Measurements from ENCODE around the gene KIAA0825.
"Not testable (repeated sequence)": the region's sequence is repeated elsewhere in the genome, so short reads cannot be mapped to it uniquely, and the experiment has no call there.

Gene KIAA0825

DNA sequence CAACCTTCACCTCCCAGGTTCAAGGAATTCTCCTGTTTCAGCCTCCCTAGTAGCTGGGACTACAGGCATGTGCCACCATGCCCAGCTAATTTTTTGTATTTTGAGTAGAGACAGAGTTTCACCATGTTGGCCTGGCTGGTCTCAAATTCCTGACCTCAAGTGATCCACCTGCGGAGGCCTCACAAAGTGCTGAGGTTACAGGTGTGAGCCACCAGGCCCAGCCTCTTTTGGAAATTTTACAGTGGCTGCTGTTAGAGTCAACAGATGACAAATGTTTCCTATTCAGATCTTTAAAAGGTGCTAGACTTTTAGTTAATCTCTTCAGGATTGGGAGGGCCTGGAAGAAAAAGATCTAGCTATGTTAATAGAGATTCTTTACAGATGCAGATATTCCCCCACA lies 45.1 kb downstream of the KIAA0825 start:
- not testable (repeated sequence) for DNase-seq

DNA sequence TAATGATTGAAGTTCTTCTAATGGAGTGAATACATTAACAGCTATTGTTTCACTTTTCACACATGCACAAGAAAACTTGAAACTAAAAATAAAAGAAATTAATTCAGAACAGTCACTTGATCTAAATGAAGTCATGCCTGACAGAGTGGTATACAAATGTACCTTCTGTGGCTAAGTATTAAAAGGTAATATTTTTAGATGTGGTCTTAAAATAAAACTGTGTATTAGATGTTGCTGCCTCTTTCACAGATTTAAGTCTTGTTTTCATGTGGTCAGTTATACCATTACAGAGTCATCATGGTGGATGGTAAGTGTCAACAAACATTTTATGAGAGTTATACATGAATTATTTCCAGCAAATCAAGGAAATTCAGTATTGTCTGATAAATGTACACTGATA lies 47.0 kb downstream of the KIAA0825 start:
- DNase-seq = no peak

DNA sequence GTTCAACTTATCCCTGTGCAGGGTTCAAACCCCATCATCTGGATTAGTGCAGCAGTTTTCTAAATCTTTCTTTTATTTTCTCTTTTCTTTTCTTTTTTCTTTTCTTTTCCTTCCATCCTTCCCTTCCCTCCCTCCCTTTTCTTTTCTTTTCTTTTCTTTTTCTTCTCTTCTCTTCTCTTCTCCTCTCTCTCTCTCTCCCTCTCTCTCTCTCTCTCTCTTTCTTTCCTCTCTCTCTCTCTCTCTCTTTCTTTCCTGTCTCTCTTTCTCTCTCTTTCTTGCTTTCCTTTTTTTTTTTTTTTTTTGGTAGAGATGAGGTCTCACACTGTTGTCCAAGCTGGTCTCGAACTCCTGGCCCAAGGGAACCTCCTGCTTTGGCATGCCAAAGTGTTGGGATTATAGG lies 53.6 kb downstream of the KIAA0825 start:
- DNase-seq = no peak

DNA sequence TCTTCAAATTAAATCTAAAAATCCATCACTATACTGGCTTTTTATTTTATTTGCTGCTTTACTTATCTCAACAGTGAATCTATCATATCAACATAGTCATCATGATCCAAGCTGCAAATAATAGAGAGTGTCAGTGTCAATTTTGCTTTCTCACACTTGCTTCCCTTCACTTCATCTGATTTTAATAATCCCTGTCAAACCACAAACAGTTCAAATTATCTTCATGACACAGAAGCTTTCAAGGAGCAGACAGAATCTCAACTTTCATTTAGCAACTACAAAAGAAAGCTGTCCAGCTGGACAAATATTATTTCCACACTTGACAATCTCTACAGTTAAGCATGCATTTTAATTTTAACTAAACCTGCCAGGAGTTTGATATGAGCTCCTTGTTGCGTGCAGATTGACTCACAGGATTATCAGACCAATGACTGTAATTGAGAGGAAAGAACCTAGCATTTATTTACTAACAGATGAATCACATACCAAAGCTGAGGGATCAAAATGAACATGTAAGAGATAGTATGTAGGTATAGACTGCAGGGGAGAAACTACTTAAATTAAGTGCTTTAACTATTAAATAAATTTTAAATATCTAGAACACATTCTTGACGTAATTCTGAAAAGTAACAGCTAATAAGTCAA lies 56.0 kb downstream of the KIAA0825 start:
- DNase-seq = no peak

DNA sequence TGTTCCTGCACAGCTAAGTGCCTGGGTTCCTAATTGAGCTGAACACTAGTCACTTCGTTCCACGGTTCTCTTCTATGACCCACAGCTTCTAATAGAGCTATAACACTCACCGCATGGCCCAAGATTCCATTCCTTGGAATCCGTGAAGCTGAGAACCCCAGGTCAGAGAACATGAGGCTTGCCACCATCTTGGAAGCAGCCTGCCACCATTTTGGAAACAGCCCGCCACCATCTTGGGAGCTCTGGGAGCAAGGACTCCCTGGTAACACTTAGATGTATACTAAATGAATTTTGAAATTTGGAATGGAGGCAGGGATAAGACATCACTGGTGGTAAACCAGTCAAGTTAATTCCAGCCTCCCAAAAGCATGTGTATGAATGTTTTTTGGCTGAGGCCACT lies 60.4 kb downstream of the KIAA0825 start:
- no peak for DNase-seq

DNA sequence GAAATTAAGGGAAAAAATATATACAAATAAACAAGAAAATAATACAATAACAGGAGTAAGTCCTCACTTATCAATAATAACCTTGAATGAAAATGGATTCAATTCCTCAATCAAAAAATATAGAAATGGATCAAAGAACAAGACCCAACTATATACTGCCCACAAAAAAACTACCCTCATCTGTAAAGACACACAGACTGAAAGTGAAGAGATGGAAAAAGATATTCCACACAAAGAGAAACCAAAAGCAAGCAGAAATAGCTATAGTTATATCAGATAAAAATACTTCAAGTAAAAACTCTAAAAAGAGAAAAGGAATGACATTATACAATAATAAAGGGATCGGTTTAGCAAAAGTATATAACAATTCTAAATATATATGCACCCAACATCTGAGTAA lies 66.5 kb downstream of the KIAA0825 start:
- no peak for DNase-seq

DNA sequence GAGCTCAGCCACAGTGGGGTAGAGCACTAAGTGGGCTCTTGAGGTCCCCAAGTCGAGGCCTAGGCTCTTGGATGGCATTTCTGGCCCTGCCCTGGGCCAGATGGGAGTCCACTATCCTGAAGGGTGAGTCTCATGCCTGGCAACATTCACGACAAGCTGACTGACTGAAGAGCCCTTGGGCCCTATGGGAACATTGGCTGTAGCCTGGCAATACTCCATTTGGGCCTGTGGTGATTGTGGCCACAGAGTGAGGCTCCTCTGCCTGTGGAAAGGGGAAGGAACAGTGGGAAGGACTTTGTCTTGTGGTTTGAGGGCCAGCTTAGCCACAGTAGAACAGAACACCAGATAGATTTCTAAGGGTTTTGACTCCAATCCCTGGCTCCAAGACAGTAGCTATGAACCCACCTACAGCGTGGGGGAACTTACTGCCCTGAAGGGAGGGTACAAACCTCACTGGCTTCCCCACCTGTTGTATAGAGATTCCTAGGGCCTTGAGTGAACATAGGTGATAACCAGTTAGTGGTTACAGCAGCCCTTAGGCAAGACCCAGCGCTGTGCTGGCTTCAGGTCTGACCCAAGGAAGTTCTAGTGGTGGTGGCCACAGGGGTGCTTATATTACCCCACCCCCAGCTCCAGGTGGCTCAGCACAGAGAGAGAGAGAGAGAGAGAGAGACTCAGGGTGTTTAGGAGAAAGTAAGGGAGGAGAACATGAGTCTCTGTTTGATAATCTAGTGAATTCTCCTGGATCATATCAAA lies 72.4 kb downstream of the KIAA0825 start:
- peak in 4 of 56 donors; percentile 3 to 4 (median 4) for DNase-seq

DNA sequence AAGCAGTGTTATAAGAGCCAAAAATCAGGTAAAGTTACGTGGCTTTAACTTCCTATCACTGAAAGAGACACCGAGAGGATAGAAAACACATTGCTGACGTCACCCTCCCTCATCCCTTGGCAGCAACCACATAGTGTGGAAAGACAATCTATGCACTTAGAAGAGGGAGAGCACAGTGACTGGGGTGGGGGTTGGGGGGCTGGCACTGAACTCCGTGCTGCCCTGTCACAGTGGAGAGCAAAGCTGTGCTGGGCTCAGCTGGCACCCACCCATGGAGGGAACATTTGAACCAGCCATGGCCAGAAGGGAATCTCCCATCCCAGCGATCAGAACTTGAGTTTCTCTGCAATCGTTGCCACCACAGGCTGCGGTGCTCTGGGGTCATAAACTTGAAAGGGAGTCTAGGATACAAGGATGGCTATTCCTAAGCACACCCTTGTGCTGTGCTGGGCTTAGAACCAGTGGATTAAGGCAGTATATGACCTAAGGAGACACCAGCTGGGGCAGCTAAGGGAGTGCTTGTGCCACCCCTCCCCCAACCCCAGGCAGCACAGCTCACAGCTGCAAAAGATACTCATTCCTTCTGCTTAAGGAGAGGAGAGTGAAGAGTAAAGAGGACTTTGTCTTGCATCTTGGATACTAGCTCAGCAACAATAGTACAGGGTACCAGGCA lies 73.4 kb downstream of the KIAA0825 start:
- peak in 6 of 56 donors; percentile 1 to 19 (median 4) for DNase-seq

DNA sequence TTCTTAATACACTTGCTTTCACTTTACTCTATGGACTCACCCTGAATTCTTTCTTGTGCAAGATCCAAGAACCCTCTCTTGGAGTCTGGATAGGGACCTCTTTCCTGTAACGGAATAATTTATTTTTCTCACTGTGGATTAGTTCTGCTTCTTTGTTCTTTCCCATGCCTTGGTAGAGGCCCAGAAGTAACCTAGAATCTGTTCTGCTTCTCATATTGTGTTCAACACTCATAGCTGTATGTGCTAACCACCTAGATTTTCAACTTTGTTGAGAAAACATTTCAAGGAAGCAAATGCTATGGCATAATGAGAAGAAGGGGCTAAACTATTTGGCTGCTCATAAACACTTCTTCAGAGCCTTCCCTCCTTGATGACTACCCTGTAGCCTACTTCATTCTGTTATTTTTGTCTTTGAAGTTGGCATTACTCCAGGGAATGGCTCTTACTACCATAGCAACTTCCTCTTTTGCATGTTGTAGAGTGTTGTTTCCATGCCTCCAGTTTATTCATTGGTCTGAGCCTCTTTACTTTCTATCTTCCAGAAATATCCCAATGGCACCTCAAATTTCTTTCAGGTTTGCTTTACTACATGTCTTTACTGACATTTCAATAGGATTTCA lies 74.3 kb downstream of the KIAA0825 start:
- DNase-seq = no peak

DNA sequence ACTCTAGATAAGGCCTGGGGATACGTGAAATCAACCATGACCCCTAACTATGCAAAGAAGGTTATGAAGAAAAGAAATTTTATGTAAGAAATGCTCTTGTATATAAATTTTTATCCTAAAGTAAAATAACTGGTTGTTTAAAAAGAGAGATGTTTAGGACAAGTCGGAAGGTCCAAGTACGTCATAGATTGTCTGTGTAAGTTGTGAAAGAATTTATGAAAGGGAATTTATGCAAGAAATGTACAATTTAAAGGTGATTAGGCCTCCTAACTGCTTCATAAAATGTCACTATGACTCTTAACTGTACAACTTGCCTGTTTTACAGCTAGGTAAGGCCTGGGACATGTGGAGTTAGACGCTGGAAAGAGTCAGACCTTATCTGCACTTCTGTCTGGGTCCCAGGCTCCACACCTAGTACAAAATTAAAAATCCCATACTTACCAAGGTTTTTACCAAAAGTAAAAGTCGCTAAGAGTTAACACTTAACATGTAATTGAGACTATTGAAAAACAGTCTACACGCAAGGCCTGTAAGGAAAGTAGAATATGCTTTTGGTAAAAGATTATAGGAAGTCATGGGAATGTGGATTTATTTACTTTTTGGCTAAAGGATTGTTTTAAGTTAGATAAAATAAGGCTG lies 77.4 kb downstream of the KIAA0825 start:
- DNase-seq = no peak

DNA sequence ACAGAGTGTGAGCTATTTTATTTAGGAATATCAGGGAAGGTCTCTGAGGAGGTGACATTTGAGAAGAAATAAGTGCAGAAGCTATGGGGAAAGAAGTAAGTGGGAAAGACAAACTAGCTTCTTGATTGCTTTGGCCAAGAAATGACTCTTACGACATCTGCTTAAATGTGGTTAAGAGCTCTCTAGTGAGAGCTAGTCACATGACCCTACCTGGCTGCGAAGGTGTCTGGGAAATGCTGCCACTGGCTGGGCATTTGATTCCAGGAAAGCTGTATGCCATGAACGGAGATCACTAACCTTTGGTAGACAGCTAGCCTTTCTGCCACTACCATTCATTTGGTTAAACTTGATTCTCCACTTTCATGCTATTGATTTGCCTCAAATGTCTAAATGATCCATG lies 80.1 kb downstream of the KIAA0825 start:
- no peak for DNase-seq

DNA sequence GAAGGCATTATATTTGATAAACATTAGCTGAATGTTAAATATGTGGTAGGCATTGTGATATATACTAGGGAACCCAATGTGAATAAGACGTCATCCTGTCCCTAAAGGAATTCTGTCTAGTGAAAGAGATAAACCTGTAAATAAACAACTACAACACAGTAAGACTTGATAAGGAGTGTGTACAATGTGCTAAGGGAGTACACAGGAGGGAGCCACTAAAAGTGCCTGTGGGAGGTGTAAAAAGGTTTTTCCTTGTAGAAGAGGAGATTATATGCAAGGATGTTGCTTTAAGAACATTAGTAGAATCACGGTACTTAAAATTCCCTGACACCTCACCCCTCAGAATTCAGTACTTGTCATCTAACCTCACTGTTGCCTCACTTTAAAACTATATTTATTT lies 91.7 kb downstream of the KIAA0825 start:
- DNase-seq = no peak

DNA sequence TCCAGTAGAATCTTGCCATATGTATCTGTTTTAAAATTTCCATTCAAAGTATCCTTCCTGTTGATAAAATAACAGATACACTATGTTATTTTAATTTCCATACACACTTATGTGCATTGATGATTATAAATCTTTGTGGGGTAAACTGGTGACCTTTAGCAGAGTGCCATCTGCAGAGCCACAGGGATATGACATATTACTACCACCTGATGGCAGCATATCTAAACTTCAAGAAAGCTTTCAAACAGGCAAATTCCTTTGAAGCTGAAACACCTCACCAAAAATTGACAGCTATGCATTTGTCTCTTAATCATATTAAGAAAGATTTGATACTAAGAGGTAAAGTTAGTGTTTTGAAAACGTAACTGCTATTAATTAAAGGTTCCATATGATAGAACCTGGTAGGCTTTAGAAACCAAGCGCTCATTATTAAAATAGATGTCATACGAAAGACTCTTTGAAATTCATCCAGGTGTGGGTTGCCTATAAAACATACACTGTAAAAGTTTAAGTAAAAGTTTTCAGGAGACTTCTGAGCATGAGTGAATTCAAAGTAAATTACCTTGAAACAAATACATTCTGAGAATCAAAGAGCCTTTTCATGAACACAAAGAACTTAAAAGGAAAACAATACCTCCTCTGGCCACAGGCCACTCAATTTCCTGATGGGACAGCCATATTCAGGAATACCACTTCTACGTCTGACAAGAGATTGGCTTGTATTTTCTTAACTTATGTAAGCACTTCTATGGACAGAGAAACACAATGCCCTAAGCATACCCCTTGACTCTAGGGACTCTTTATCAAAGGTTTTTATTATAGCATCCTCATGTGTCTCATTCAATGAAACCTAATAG lies 93.3 kb downstream of the KIAA0825 start:
- peak in 2 of 56 donors; percentile 0 to 1 for DNase-seq

DNA sequence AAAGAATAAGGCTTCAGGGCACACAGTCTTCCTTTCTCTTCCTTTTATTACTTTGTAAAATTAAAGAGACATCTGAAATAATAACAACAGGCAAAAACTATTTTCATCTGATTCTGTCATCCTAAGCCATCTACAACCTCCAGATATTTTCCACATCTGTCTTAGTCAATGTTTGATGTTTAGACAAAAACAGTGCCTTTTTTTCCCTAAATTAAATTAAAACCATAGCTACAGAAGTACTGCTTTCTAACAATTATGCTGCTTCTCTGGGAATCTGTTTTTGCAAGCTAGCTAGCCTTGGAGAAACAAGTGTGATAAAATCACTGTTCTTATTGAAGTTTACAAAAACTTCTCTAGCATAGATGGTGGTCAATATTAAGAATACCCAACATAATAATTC lies 95.4 kb downstream of the KIAA0825 start:
- no peak for DNase-seq

DNA sequence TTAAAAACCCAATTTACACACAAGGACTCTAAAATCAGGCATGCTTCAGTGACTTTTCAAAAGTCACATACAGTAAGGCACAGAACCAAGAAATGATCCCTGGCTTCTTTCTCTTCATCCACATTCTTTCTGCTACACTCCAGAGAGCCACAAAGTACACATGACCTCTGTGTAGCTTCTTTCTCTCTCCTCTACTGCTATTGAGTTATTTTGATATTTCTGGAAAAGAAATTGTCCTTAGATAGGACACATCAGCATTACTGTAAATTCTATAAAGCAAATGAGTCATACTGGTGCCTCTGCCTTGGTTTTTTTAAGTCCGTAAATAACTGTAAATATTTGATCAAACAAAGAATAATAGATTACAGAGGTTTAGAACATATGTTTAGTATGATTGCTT lies 96.3 kb downstream of the KIAA0825 start:
- no peak for DNase-seq

DNA sequence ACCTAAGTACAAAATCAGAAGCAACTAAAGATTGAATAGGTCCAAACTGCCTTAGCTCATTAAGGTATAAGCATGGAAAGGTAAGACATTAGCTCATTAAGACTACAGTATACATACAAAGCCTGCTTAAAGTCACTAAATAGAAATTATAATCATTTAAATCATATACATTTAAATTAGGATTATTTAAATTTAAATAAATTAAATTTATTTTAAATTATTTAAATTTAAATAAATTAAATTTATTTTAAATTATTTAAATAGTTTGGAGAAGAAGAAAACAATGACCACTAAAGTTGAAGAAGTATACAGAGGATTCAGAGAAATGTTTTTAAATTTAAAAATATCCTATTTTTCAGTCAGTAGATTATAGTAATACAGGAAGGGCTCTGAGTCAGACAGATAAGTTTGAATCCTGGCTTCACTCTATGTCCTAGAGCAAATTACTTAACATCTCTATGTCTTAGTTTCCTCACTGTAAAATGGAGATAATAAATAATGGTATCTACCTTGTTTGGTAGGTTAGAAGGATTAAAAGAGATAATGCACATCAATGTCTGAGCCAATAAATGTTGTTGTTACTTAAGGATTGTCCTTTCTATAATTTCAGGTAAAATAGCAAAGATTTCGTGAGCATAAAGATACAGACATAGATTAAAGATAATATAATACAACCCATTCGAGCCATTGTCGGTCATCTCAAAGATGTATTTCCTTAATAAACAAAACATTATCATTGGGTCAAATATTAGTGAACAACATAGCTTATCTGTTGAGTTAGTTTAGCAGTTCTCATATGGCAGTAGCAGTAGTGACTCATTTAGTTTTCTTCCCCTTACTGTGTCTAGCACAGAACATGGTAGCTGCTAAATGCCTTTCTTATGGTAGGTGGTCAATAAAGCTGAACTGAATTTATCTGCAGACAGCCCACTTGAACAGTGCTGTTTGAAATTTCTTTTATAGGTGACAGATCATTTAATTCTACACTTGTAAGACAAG lies 100.6 kb downstream of the KIAA0825 start:
- no peak for DNase-seq

DNA sequence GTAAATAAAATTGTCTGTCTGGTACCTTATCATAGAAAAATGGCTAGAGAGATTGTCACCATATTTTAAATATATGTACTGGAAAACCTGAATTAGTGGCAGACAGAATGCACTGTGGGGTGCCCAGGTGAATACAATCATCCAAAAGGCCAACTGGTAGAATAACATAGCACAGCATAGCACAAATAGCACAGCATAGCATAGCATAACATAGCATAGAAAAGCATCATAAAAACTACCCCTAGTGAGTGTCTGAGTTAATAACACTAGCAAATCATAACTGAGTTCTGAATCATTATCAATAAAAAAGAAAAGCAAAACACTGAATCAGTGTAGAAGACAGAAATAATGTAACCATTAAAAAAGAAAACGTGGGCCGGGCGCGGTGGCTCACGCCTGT lies 102.3 kb downstream of the KIAA0825 start:
- DNase-seq = no peak

DNA sequence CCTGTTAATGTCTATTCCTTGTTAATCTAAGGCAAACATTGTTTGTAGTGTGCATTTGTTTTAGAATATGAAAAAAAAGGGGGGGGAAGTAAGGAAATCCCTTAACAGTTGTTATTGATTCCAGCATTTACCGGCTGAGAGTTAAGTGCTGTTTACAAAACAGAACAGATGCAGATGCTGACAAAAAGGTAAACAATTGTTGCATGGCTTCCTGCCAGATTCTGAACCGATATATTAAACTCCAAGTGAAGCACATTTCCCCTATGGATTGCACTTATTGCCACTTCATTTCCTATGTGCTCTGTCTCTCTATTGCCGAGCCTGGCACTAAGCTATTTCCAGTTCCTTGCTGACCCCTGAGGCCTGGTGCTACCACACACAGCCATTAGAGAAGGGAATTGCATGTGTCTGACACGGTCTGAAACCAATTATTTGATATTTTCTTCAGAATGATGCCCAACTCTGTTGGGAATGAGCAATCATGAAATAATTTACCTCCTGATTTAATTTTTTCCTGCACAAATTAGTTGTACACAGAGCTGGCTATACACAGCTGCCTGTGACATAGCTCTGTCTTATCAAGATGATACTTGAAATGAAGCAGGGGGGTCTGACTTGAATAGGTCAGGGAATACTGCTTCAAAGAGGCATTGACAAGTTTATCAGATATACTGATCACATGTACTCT lies 109.8 kb downstream of the KIAA0825 start:
- DNase-seq = no peak
